ENCODE measurements around the gene ELOVL5.
"Not testable (repeated sequence)": the region's sequence is repeated elsewhere in the genome, so short reads cannot be mapped to it uniquely, and the experiment has no call there.

The ELOVL5 gene, protein sequence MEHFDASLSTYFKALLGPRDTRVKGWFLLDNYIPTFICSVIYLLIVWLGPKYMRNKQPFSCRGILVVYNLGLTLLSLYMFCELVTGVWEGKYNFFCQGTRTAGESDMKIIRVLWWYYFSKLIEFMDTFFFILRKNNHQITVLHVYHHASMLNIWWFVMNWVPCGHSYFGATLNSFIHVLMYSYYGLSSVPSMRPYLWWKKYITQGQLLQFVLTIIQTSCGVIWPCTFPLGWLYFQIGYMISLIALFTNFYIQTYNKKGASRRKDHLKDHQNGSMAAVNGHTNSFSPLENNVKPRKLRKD

DNA sequence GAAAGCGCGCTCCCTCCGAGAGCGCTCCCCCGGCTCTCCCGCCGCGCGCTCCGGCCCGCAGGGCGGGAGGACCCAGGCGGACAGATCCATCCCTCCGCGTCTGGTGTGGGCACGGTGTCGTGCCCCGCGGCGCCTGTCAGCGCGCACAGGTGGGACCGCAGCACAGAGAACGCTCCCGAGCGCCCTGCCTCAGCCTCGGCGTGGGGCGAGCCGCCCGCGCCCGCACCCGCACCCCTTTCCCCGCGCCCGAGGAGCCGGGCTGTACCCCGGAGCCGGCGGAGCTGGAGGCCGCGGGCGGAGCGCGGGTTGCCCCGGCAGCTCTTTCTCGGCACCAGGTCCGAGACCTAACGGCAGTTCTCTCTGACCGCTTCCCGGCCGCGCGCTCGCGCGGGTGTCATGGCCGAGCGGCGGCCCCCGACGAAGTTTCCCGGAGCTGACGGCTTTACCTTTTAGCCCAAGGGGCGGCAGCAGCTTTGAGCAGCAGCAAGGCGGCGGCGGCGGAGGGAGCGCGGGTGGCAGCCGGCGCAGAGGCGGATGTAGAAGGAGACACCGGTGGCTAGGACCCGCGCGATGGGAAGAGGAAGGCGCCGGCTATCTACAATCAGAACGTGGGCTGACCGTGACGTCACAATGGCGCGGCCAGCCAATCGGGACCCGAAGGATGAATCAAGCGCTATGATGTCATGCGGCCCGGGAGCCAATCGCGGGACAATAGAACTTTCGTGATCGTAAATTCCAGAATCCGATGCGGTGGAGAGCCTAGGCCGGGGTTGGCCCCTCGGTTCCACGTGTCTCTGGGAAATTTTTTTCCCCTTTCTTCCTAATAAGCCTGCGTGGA is at the start of gene ELOVL5:
Gene ELOVL5 (minus strand): TSS at position 580 of the 838 bp plus-strand sequence. CDS start 53,251 bp downstream, outside the sequence.
- peak; percentile 99 for DNase-seq (ENCODE audit: low read depth)

DNA sequence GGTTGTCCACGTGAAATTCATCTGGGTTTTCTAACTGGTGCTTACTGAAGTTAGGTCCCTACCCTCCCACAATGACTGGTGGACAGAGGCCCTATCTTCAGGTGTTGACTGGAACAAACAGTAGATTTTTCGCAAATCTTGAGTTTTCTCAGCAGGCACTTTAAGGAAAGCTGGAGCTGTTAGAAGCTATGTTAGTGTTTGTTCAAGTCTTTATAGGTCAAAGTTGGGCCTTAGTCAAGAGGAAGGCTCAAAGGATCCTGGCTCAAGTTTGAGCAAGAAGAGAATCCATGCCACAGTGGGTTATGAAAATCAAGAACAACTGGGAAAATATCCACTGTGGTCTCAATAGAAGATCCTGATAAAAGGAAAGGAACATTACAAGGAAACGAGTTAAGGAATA is 48.5 kb upstream of the ELOVL5 start:
- DNase-seq (ENCODE audit: low read depth): no peak

DNA sequence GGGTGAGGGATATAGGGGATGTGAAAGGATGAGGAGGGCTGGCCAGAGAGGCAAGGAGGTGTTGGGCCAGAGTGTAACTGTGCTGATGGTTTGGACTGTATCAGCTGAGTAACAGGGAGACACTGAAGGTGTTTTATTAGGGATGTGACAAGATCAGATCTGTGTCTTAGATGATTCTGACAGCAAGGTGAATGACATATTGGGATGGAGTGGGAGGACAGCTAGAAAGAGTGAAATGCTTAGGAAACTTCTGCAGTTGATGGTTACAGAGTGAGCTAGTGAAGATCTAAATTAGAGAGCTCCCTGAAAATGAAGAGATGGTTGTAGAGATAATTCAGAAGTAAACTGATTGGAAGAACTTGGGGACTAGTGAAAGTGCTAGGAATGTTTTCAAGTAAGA is 47.2 kb upstream of the ELOVL5 start:
- DNase-seq (ENCODE audit: low read depth): no peak

DNA sequence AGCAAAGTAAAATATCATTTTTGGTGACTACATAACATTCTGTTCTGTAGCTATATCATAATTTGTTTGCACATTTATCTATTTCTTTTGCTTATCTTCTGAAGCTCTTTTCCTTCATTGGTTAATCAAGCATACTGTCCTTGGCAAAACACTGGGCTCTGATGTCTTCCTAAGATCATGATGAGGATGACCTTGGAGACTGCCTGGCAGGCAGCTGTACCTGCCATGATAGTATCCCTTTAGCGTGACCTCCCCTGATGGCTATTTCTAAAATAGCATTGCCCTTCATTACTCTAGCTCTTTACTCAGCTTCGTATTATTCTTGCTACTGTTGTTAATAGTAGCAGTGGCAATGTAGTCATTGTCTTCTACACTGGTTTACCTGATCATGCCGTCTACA is 46.0 kb upstream of the ELOVL5 start:
- DNase-seq (ENCODE audit: low read depth): no peak

DNA sequence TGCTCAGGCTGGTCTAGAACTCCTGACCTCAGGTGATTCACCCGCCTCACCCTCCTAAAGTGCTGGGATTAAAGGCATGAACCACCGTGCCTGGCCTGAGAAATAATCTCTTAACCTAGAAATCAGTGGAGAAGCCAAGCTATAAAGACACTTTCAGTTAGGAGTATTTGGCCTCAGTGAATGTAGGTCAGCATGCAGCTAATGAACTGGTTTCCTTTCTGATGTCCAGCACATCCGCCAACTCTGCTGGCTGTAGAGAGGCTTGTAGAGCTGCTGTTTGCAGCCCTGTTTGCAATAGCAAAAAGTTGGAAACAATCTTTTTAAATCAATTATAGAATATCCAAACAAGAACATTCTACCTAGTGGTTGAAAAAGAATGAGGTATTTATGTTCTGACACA is 42.4 kb upstream of the ELOVL5 start:
- DNase-seq (ENCODE audit: low read depth): no peak

DNA sequence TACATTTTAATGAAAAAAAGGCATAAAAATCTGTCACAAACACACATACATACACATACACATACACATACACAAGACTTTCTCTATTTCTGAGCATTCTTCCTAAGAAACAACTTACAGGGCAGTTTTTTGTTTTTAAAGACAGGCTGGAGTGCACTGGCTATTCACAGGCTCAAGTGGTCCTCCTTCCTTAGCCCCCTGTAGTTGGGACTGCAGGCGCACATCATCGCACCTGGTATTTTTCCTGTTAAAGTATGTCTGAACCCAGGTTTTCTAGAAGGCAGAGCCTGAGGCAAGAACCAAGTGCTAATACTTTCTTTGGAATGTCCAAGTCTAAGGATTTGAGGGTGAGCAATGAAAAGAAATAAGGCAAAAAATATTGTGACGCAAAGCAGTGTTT is 41.3 kb upstream of the ELOVL5 start:
- no peak for DNase-seq (ENCODE audit: low read depth)

DNA sequence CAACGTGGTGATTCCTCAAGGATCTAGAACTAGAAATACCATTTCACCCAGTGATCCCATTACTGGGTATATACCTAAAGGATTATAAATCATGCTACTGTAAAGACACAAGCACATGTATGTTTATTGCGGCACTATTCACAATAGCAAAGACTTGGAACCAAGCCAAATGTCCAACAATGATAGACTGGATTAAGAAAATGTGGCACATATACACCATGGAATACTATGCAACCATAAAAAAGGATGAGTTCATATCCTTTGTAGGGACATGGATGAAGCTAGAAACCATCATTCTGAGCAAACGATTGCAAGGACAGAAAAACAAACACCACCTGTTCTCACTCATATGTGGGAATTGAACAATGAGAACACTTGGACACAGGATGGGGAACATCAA is 39.9 kb upstream of the ELOVL5 start:
- DNase-seq (ENCODE audit: low read depth): not testable (repeated sequence)

DNA sequence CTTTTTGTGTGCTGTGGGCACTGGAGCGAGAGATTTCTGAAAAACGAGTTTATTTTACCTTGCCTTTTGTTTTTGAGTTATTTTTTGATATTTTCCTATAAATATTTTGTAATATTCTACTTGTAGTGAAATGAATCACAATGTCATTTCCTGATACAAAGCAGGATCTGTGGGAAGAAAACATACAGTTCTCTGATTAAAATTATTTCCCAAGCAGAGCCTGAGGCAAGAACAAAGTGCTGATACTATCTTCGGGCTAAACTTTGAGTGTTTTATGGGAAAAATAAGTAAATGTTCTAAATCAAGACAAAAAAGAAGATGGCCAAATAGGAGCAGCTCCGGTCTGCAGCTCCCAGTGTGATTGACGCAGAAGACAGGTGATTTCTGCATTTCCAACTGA is 33.7 kb upstream of the ELOVL5 start:
- no peak for DNase-seq (ENCODE audit: low read depth)

DNA sequence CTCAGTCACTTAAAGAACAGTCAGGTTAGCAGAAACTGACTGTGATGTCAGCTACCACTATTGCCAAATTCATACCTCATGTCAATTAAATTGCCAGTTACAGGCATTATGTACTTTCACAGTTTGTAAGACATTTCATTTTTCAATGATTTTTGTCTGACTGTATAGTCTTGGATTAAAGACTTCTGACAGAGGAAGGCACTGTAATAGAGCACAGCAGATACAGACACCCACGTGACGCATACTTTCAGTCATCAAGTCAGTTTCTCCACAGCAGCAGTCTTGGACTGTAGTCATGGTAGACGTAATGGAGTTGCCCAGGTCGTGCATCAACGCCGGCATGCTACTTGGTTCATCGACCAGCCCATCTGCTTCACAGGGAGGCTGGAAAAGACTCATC is 29.5 kb upstream of the ELOVL5 start:
- no peak for DNase-seq (ENCODE audit: low read depth)

DNA sequence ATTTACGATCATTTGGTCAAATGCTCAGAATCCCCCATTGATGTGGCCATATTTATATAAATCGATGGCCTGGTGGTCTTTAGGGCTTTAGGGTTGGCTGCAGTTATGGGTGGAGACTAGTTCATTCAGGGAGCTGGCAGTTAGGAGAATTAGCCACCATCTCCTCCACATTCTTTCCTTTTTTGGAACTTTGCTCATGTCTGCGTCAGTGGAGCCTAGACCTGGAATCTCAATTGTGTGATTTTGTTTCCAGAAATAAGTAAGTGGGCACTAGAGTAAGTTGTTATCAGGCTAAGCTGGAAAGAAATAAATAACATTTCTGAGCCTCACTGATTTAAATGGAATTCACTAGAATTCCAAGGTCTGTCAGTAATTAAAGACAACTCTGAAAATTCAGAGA is 29.0 kb upstream of the ELOVL5 start:
- no peak for DNase-seq (ENCODE audit: low read depth)

DNA sequence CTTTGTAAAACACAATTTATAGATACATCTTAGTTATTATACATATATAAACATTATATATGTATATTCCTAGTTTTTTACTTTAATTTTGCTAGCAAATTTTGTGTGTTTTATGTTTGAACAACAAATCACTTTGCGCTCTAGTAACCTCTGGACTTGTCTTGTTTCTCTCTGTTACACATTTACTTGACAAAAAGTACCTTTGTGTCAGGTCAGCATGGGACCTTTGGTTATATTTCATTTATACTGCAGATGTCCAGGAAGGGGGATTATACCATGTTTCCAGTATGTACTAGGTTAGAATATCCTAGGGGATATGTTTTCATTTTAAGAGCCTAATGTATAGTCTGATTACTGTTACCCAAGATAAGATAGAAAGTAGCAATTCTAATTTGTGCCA is 28.5 kb upstream of the ELOVL5 start:
- no peak for DNase-seq (ENCODE audit: low read depth)

DNA sequence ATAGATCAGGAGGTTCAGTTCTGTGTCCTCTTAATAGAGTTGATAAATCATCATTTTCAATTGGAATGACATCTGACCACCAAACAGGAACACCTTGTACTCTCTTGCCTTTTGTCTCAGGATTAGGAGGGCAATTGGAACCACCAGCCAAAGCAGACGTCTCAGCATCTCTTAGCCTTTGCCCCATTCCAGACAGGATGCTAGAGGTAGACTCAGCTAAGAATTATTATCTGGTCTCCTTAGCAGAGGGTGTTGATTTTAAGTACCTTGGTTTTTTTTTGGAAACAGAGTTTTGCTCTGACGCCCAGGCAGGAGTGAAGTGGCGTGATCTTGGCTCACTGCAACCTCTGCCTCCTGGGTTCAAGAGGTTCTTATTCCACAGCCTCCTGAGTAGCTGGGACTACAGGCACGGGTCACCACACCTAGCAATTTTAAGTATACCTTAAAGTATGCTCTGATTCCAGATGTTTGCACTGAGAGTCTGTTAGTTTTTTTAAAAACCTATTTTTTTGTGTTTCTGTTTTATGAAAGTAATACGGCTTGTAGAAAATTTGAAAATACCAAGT is 28.0 kb upstream of the ELOVL5 start:
- DNase-seq (ENCODE audit: low read depth): no peak

DNA sequence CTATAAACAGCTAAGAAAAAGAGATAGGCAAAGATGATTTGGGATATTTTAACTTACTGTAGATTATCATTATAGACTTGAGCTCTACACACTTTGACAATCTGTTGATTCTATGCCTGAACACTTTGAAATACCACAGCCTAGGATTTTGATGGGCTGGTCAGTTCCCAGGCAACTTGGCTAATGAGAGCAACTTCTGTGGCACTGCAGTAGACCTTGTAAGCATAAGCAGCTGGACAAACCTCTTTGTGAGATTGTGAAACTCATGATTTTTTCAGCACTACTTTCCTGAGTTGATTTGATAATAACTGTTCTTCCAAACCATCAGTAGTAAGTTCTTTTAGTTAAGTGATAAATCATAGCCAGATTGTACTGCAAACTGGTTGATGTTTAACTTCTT is 27.1 kb upstream of the ELOVL5 start:
- no peak for DNase-seq (ENCODE audit: low read depth)

DNA sequence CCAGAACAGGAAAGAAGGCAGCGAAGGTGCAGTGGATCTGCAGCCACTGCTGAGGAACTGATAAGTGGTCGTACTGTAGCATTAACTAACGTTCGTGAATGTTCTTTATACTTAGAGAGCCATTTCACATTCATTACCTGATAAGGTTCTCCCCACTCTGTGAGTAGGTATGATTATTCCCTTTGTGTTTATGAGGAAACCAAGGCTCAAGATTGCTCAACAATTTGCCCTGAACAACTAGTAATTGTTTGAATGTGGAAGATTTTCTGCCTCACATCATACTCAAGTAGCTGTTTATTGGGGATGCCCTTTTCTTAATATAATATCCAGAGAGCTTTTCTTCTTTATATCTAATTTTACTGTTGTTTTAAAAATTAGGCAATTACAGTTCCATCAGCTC is 24.9 kb upstream of the ELOVL5 start:
- no peak for DNase-seq (ENCODE audit: low read depth)

DNA sequence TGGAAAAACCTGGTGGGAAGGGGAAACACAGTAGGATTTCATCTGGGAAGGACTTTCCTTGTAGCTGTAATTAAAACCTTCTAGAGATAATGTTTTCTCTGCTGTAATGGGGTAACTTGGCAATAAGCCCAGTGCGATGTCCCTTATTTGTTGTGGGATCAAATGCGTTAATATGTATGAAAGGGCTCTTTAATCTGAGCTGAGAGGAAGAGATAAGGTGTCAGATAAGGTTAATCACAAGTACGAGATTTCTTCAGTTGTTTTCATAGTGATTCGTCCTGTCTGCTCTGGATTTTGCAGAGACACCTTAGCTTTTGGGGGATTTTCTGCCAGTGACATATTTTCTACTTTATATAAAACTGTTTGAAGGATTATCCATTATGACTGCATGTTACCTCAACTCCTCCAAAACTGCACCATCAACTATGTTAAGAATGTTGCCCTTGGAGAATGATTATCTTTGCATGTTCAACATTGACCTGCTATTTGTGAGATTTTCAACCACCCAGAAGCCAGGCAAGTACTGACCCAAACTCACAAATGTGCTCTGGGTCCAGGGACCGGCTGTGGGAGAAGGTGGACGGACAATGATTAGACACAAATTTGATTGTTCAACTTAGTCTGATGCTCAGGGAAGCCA is 21.2 kb upstream of the ELOVL5 start:
- no peak for DNase-seq (ENCODE audit: low read depth)

DNA sequence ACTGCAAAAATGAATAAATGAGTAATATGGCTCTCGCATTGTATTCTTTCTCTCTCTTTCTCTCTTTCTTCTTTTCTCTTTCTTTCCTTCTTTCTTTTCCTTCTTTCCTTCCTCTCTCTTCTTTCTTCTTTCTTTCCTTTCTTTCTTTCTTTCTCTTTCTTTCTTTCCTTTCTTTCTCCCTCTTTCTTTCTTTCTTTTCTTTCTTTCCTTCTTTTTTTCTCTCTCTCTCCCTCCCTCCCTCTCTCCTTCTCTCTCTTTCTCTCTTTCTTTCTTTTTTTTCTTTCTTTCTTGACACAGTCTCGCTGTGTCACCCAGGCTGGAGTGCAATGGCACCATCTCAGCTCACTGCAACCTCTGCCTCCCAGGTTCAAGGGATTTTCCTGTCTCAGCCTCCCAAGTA is 20.3 kb upstream of the ELOVL5 start:
- DNase-seq (ENCODE audit: low read depth): no peak

DNA sequence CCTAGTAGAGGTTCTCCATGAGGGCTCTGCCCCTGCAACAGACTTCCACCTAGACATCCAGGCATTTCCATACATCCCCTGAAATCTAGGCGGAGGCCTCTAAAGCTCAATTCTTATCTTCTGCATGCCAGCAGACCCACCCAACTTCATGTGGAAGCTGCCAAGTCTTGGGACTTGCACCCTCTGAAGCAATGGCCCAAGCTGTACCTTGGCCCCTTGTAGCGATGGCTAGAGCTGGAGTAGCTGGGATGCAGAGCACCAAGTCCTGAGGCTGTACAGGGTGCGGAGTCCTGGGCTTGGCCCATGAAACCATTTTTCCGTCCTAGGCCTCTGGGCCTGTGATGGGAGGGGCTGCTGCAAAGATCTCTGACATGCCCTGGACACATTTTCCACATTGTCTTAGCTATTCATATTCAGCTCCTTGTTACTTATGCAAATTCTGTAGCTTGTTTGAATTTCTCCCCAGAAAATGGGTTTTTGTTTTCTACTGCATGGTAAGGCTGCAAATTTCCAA is 17.4 kb upstream of the ELOVL5 start:
- no peak for DNase-seq (ENCODE audit: low read depth)

DNA sequence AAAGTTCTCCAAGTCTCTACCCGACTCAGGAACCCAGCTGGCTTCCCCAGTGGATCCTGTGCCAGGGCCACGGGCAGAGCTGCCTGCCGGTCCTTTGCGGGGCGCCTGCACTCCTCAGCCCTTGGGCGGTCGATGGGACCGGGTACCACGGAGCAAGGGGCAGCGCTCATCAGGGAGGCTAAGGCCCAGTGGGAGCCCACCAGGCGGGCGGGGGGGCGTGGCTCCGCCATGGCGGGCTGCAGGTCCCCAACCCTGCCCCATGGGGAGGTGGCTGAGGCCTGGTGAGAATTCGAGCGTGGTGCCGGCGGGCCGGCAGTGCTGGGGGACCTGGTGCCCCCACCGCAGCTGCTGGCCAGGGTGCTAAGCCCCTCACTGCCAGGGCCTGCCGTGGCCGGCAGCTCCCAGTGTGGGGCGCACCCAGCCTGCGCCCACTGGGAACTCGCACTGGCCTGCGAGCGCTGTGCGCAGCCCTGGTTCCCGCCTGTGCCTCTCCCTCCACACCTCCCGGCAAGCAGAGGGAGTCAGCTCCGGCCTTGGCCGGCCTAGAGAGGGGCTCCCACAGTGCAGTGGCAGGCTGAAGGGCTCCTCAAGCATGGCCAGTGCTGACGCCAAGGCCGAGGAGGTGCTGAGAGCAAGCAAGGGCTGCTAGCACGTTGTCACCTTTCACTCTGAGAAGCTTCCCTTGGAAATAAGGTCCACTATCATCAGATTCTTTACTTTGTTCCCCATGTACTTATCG is 14.8 kb upstream of the ELOVL5 start:
- no peak for DNase-seq (ENCODE audit: low read depth)

DNA sequence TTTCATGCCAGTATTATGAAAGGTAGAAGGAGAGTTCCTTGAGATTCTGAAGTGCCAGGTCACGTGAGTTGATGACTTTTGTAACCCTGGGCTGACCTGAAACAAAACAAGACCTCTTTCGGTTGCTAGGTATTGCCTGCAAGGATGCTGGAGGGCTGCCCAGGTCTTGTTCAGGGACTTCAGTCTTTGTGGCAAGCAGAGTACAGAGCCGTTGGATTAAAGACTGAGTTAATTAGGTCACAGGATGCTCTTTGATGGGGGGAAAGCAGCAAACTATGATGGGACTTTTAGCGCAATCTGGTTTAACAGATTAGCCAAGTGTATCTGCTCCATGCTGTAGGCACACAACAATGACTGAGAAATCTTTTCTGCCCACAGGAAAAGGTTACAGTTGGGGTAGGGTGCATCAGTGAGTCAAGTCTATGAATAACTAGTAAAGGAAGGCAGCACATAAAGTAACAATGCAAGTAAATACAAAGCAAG is 12.8 kb upstream of the ELOVL5 start:
- peak; percentile 12 for DNase-seq (ENCODE audit: low read depth)

DNA sequence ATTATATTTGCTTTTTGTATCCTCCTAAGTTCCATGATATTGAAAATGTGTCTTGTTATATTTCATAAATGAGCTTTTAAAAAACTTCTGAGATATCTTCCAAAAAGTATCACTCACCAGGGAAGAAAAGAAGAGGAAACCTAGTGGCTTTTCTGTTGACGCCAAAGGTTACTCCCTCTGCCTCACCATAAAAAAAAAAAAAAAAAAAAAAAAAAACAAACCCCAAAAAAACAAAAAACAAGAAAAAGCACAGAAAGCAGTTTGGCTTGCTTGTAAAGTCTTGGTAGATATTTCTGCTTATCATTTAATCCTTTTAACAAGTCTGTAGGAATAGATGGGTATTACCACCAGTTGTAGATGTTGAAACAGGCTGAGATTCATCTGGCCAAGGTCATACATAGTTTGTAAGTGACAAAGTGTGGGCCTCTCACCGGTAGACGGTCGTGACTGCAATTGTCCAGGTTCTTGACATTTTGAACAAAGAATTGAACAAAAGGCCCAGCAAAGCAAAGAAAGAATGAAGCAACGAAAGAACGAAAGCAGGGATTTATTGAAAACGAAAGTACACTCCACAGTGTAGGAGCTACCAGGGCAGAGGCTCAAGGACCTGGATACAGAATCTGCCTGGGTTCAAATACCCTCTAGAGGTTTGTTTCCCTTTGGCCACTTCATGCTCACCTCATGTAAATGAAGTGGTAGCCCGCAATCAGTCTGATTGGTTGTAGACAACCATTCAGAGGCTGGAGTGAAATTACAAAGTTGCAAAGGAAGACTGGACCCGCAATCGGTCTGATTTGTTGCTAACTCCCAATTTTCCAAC is 11.6 kb upstream of the ELOVL5 start:
- no peak for DNase-seq (ENCODE audit: low read depth)

DNA sequence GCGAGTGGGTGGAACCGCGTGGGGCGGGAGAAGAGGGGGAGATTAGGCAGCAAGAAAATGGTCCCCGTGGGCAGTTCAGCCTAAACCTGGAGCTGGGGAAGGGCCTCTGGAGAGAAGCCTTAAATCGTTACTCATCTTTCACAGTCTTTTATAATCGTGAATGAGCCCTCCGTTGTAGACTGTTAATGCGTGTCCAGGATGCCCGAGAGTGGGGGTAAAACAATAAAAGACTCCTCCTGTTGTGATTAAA is 11.0 kb upstream of the ELOVL5 start:
- DNase-seq (ENCODE audit: low read depth): no peak

Data from stromal cell of bone marrow (primary cell).